A549 (cell line): ENCODE measurements around the gene ARHGAP26.

Experiments
- CTCF ChIP-seq: fragments of >200 bp; sonication (Bioruptor Twin); formaldehyde crosslinking; IDR thresholded peaks from 3 replicates; pipeline ENCODE4 v1.5.1; 2016
- ELK1 ChIP-seq: fragments of 150-350 bp; IDR thresholded peaks from 2 replicates; pipeline ENCODE4 v1.6.1; 2014; ENCODE audit warnings: low read depth, mild to moderate bottlenecking, low read length
- HOXA7 ChIP-seq: fragments of 250-450 bp; sonication (Bioruptor Pico); IDR thresholded peaks from 2 replicates; pipeline ENCODE4 v1.5.0; 2020; ENCODE audit warnings: mild to moderate bottlenecking, moderate library complexity
- HOXB13 ChIP-seq: fragments of 250-450 bp; sonication (Bioruptor Pico); IDR thresholded peaks from 2 replicates; pipeline ENCODE4 v1.5.0; 2020; ENCODE audit warnings: low read depth, mild to moderate bottlenecking, moderate library complexity
- JUNB ChIP-seq: fragments of >200 bp; sonication (Bioruptor Twin); formaldehyde crosslinking; IDR thresholded peaks from 2 replicates; pipeline ENCODE4 v1.6.1; 2016
- POLR2A ChIP-seq: IDR thresholded peaks from 2 replicates; pipeline ENCODE4 v1.6.1; 2012; ENCODE audit warnings: mild to moderate bottlenecking, low read length
- REST ChIP-seq: fragments of 200-600 bp; sonication (generic); IDR thresholded peaks from 2 replicates; pipeline ENCODE4 v1.6.1; 2016; ENCODE audit warnings: antibody characterized with exemption, mild to moderate bottlenecking, moderate library complexity
- RNF2 ChIP-seq: fragments of 200-600 bp; sonication (generic); IDR thresholded peaks from 2 replicates; pipeline ENCODE4 v1.6.1; 2016; ENCODE audit warnings: low read depth, mild to moderate bottlenecking, antibody characterized with exemption, moderate library complexity, borderline replicate concordance
- SMC3 ChIP-seq: fragments of >200 bp; sonication (Bioruptor Twin); formaldehyde crosslinking; IDR thresholded peaks from 3 replicates; pipeline ENCODE4 v1.6.1; 2018; ENCODE audit warnings: inconsistent platforms
- SREBF2 ChIP-seq: fragments of 450-650 bp; IDR thresholded peaks from 2 replicates; pipeline ENCODE4 v1.6.1; 2014; ENCODE audit warnings: mild to moderate bottlenecking, moderate library complexity

- no peak for TF ChIP-seq CTCF
- TF ChIP-seq POLR2A = no peak
- TF ChIP-seq SMC3 = no peak
- TF ChIP-seq HOXB13 (CRISPR knock-in tag) = no peak
- no peak for TF ChIP-seq JUNB
- no peak for TF ChIP-seq HOXA7
- TF ChIP-seq REST = no peak
- no peak for TF ChIP-seq RNF2
- TF ChIP-seq SREBF2 = no peak
- TF ChIP-seq ELK1 = no peak
Measured at GRCh38 chr5:143128412-143129071, 358.4 kb downstream of the ARHGAP26 start.
